Lower leg skin (tissue), 4 donors: Measurements from ENCODE around the gene CWF19L1. TPM values are rescaled to one million over a fixed set of nuclear protein-coding genes. Genes with fewer than 3 reads are reported as not detected.
A peak's percentile ranks its signal among the peaks of the same experiment; 100 is the strongest.

Experiments
- DNase-seq, 2 donors: peaks; one replicate each; pipeline ENCODE4 v3.0.0-alpha.2; 2019; ENCODE audit warnings: low spot score in 2 of 2
- H3K4me3 ChIP-seq: fragments of 200-600 bp; sonication (generic); 2 replicates; pipeline ENCODE4 v1.5.1; 2017; ENCODE audit warnings: mild to moderate bottlenecking, low read depth; ENCODE audit not compliant: poor library complexity, severe bottlenecking
- CTCF ChIP-seq, 3 donors: fragments of 450-650 bp; IDR thresholded peaks; one replicate each; pipeline ENCODE4 v1.5.1; 2016; ENCODE audit warnings: antibody characterized with exemption in 3 of 3, mild to moderate bottlenecking in 3 of 3, moderate library complexity in 2 of 3
- POLR2A ChIP-seq, 2 donors: fragments of 450-650 bp; IDR thresholded peaks; one replicate each; pipeline ENCODE4 v1.6.1; 2016 to 2017; ENCODE audit warnings: antibody characterized with exemption in 2 of 2, mild to moderate bottlenecking in 1 of 2, moderate library complexity in 1 of 2
- WGBS, 2 donors: methylation state at CpG; one replicate each; pipeline ENCODE4 v1.1.5; 2018; 5-methylcytosine and 5-hydroxymethylcytosine counted together
- intact Hi-C: fragments of 100-400 bp; cut with DNase I; formaldehyde crosslinking; loops from one replicate; pipeline ENCODE4 v1.15.0; 2023; ENCODE audit warnings: low total_unique reads
- total RNA-seq, 4 donors: library from RNA; depleted of rRNA; stranded (reverse); fragments of >200 nt; gene quantifications; one replicate each; pipeline ENCODE4 v1.1.0, GENCODE V29; 2016

Gene CWF19L1
- total RNA-seq, result 10 to 100 TPM; 11.9 to 30.5 (median 18.0) TPM

GRCh38 chr10:100267239-100268104, at the start of gene CWF19L1:
CWF19L1 (minus strand) TSS chr10:100267638; CDS start chr10:100267593, 45 bp downstream.
- WGBS, 2 donors, result 3 to 4% methylated on average over 49 of the region's 49 CpGs
- intact Hi-C loops, result no loop called here

DNA sequence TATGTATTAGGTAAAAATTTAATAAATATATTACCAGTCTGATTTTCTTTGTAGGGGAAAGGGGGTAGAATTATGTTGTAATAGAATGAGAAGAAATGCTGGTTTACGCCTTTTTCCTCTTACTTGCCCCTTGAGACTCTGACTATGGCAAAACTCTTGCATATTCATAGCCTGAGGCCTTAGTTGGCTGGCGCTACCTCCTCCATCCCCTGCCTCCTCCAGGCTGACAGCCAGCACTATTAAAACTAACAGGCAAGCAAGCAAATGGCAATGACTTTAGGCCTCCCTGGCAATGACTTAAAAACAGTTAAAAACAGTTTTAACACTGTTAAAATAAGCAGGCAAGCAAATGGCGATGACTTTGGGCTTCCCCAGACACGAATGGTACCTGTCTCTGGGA, 48.2 kb upstream of the CWF19L1 start:
- TF ChIP-seq CTCF (IDR thresholded peaks at IDR 0.05) (no peak), POLR2A (IDR thresholded peaks at IDR 0.05) (no peak)

More at GRCh38 chr10:100267239-100268104, at the start of gene CWF19L1:
- TF ChIP-seq POLR2A (IDR thresholded peaks at IDR 0.05) (no peak), CTCF (IDR thresholded peaks at IDR 0.05) (no peak)
- peak within 1 kb of the TSS; percentile 89 for H3K4me3 ChIP-seq
- peak; percentile 84 to 97 for DNase-seq

GRCh38 chr10:100311298-100311697, 43.9 kb upstream of the CWF19L1 start:
- TF ChIP-seq POLR2A (IDR thresholded peaks at IDR 0.05) (no peak), CTCF (IDR thresholded peaks at IDR 0.05) (no peak)
- intact Hi-C loops, result no loop called here
- no peak overlapping the region for H3K4me3 ChIP-seq
- 68 to 75% methylated on average over 4 of the region's 4 CpGs for whole genome bisulfite sequencing, 2 donors
- DNase-seq, result no peak

More for the DNA sequence above, 48.2 kb upstream of the CWF19L1 start:
- no peak overlapping the region for H3K4me3 ChIP-seq
- DNase-seq, result no peak
- WGBS, 2 donors, result 59 to 67% methylated on average over 4 of the region's 4 CpGs
- intact Hi-C loops, result no loop called here

GRCh38 chr10:100307684-100308083, 40.2 kb upstream of the CWF19L1 start:
- TF ChIP-seq CTCF (IDR thresholded peaks at IDR 0.05) (no peak), POLR2A (IDR thresholded peaks at IDR 0.05) (no peak)
- no peak overlapping the region for H3K4me3 ChIP-seq
- intact Hi-C loops, result no loop called here
- no peak for DNase-seq
- WGBS, 2 donors, result 84 to 90% methylated on average over 3 of the region's 3 CpGs

GRCh38 chr10:100306861-100307260, 39.4 kb upstream of the CWF19L1 start:
- no peak for TF ChIP-seq POLR2A (IDR thresholded peaks at IDR 0.05)
- TF ChIP-seq CTCF (IDR thresholded peaks at IDR 0.05), result no peak
- no peak for DNase-seq
- intact Hi-C loops, result no loop called here
- 66 to 68% methylated on average over 5 of the region's 5 CpGs for WGBS, 2 donors
- H3K4me3 ChIP-seq, result no peak overlapping the region
